Fibroblast of lung (primary cell): ENCODE measurements around the gene SLC25A25. TPM values are rescaled to one million over a fixed set of nuclear protein-coding genes. Genes with fewer than 3 reads are reported as not detected.

ENCODE experiments used
- DNase-seq, 2 donors: peaks; one replicate each; pipeline versions ENCODE4 v3.0.0 to v3.0.0-alpha.2; 2010; ENCODE audit warnings: low read depth in 2 of 2
- H2AFZ ChIP-seq: 2 replicates; pipeline ENCODE4 v1.5.1; 2012; ENCODE audit warnings: low read length, control low read depth, inconsistent platforms
- H3K27ac ChIP-seq: 2 replicates; pipeline ENCODE4 v1.5.1; 2011; ENCODE audit warnings: low read length, control low read depth; ENCODE audit not compliant: insufficient read depth
- H3K27me3 ChIP-seq: 2 replicates; pipeline ENCODE4 v1.5.1; 2011; ENCODE audit warnings: mild to moderate bottlenecking, low read length; ENCODE audit not compliant: control insufficient read depth, insufficient read depth
- H3K36me3 ChIP-seq: 2 replicates; pipeline ENCODE4 v1.5.1; 2011; ENCODE audit warnings: low read length; ENCODE audit not compliant: control insufficient read depth, insufficient read depth
- H3K4me1 ChIP-seq: 2 replicates; pipeline ENCODE4 v1.5.1; 2011; ENCODE audit warnings: low read length; ENCODE audit not compliant: control insufficient read depth, insufficient read depth; ENCODE audit errors: extremely low read depth
- H3K4me2 ChIP-seq: 2 replicates; pipeline ENCODE4 v1.5.1; 2011; ENCODE audit warnings: low read length, control low read depth; ENCODE audit not compliant: insufficient read depth; ENCODE audit errors: extremely low read depth
- H3K4me3 ChIP-seq, 4 experiments: fragments of 200-600 bp in 1 of 4; sonication (generic) in 1 of 4; replicated peaks in 1 of 4; 2 replicates each; pipeline ENCODE4 v1.5.1; 2011 to 2016; ENCODE audit warnings: low read length in 4 of 4, low read depth in 3 of 4, mild to moderate bottlenecking in 3 of 4, control low read depth in 2 of 4, inconsistent platforms in 1 of 4, mixed read lengths in 1 of 4; ENCODE audit not compliant: insufficient read depth in 1 of 4; ENCODE audit errors: control extremely low read depth in 1 of 4
- H3K79me2 ChIP-seq: 2 replicates; pipeline ENCODE4 v1.5.1; 2012; ENCODE audit warnings: mild to moderate bottlenecking, low read length, inconsistent platforms; ENCODE audit not compliant: control insufficient read depth, insufficient read depth
- H3K9ac ChIP-seq: 2 replicates; pipeline ENCODE4 v1.5.1; 2011; ENCODE audit warnings: mild to moderate bottlenecking, low read length, control low read depth; ENCODE audit not compliant: insufficient read depth
- H3K9me3 ChIP-seq: 2 replicates; pipeline ENCODE4 v1.5.1; 2012; ENCODE audit warnings: low read depth, low read length; ENCODE audit not compliant: control insufficient read depth, insufficient read depth
- H4K20me1 ChIP-seq: 2 replicates; pipeline ENCODE4 v1.5.1; 2011; ENCODE audit warnings: low read length; ENCODE audit not compliant: control insufficient read depth, insufficient read depth; ENCODE audit errors: extremely low read depth
- CTCF ChIP-seq, 2 donors: IDR thresholded peaks in 1 of 2; conservative IDR thresholded peaks in 1 of 2; 1 replicate in 1 of 2; 2 replicates in 1 of 2; pipeline ENCODE4 v1.5.1; 2011 to 2012; ENCODE audit warnings: low read length in 2 of 2, control low read depth in 1 of 2, inconsistent platforms in 1 of 2, low read depth in 1 of 2, mild to moderate bottlenecking in 1 of 2
- EZH2 ChIP-seq: IDR thresholded peaks from 2 replicates; pipeline ENCODE4 v1.5.1; 2012; ENCODE audit warnings: low read length, control low read depth, mild to moderate bottlenecking; ENCODE audit errors: missing control alignments
- polyA plus RNA-seq, 2 donors: library from polyadenylated mRNA; depleted of rRNA in 1 of 2; stranded (reverse) in 1 of 2; unstranded in 1 of 2; fragments of >200 nt; gene quantifications; 2 replicates each; pipeline ENCODE4 v1.2.1, GENCODE V29; 2011 to 2012; ENCODE audit warnings: missing spikeins in 1 of 2
- total RNA-seq: library from RNA; depleted of rRNA; stranded (reverse); fragments of >200 nt; gene quantifications from 2 replicates; pipeline ENCODE4 v1.2.1, GENCODE V29; 2014

The SLC25A25 gene
- total and polyA plus RNA-seq, 2 donors (not counting 1 experiment from before 2014, with no cell fraction given) = 14.0 to 30.7 TPM

DNA sequence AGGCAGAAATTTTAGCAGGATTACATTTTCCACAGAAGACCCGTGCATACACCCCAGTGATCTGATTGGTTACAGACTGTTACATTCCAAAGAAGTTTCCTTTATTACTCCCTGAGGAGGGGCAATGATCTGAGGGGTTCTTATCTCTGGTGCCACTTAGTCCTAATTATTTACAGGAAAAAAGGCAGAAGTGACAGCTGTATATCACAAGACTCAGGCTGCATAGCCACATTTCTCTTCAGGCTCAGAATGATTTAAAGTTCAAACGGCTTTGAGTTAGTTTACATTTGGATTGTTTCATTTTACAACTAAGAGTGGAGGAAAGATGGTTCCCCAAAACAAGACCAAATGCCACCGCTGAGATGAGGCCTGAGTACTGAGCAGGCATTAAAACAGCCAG is 18.2 kb upstream of the SLC25A25 start:
- Histone ChIP-seq H3K27me3 (no peaks in the 10 kb centered on the region), H4K20me1 (no peaks in the 10 kb centered on the region), H3K79me2 (no peaks in the 10 kb centered on the region), H3K27ac (no peak overlapping the region), H3K4me3 (no peak overlapping the region), H3K9ac (no peak overlapping the region), H3K36me3 (no peaks in the 10 kb centered on the region), H3K9me3 (no peaks in the 10 kb centered on the region), H2AFZ (no peak overlapping the region), H3K4me2 (no peak overlapping the region), H3K4me1 (no peaks in the 10 kb centered on the region)
- TF ChIP-seq EZH2 (no peak), CTCF (conservative IDR thresholded peaks at IDR 0.05 in 1 of 2, IDR thresholded peaks at IDR 0.05 in 1 of 2; ENCODE audit: low read depth in 1 of 2, low read length in 2 of 2) (no peak)
- DNase-seq = no peak

GRCh38 chr9:128051932-128052709 is 15.9 kb upstream of the SLC25A25 start:
- H3K9ac ChIP-seq = no peak overlapping the region

GRCh38 chr9:128053560-128053959 is 14.5 kb upstream of the SLC25A25 start:
- Histone ChIP-seq H4K20me1 (no peaks in the 10 kb centered on the region), H3K4me1 (peaks cover 14% of the 10 kb centered on the region), H3K4me3 (no peak overlapping the region), H2AFZ (no peak overlapping the region), H3K27me3 (no peaks in the 10 kb centered on the region), H3K36me3 (no peaks in the 10 kb centered on the region), H3K27ac (no peak overlapping the region), H3K9me3 (no peaks in the 10 kb centered on the region), H3K4me2 (no peak overlapping the region), H3K9ac (no peak overlapping the region), H3K79me2 (no peaks in the 10 kb centered on the region)
- TF ChIP-seq EZH2 = no peak
- no peak for TF ChIP-seq CTCF (conservative IDR thresholded peaks at IDR 0.05 in 1 of 2, IDR thresholded peaks at IDR 0.05 in 1 of 2; ENCODE audit: low read depth in 1 of 2, low read length in 2 of 2)
- no peak for DNase-seq

More at GRCh38 chr9:128051932-128052709, 15.9 kb upstream of the SLC25A25 start:
- Histone ChIP-seq H3K36me3 (no peaks in the 10 kb centered on the region), H3K4me3 (no peak overlapping the region), H3K79me2 (no peaks in the 10 kb centered on the region), H3K4me1 (peaks cover 7% of the 10 kb centered on the region), H3K27ac (no peak overlapping the region), H4K20me1 (no peaks in the 10 kb centered on the region), H3K9me3 (no peaks in the 10 kb centered on the region), H3K27me3 (no peaks in the 10 kb centered on the region), H2AFZ (no peak overlapping the region), H3K4me2 (no peak overlapping the region)
- no peak for DNase-seq
- no peak for TF ChIP-seq EZH2
- no peak for TF ChIP-seq CTCF (conservative IDR thresholded peaks at IDR 0.05 in 1 of 2, IDR thresholded peaks at IDR 0.05 in 1 of 2; ENCODE audit: low read depth in 1 of 2, low read length in 2 of 2)
